Liver (tissue), 9 donors: ENCODE results near the gene F7. TPM values are rescaled to one million over a fixed set of nuclear protein-coding genes. Genes with fewer than 3 reads are reported as not detected.

Source experiments
- DNase-seq: peaks from one replicate; pipeline ENCODE4 v3.0.0-alpha.2; 2017; ENCODE audit warnings: low spot score
- H3K27ac ChIP-seq, 2 donors: one replicate each; pipeline ENCODE4 v1.7.0; 2013; ENCODE audit warnings: inconsistent platforms in 2 of 2, low read length in 2 of 2, control low read depth in 1 of 2, low read depth in 1 of 2, mild to moderate bottlenecking in 1 of 2
- H3K27me3 ChIP-seq, 4 donors: one replicate each; pipeline versions ENCODE4 v1.6.1 to v1.7.0; 2013; ENCODE audit warnings: low read length in 3 of 4, inconsistent platforms in 1 of 4, mild to moderate bottlenecking in 1 of 4, moderate library complexity in 1 of 4; ENCODE audit not compliant: control insufficient read depth in 4 of 4, insufficient read depth in 4 of 4
- H3K36me3 ChIP-seq, 4 donors: one replicate each; pipeline versions ENCODE4 v1.6.1 to v1.7.0; 2013; ENCODE audit warnings: low read length in 3 of 4, mild to moderate bottlenecking in 3 of 4, low read depth in 1 of 4, moderate library complexity in 1 of 4; ENCODE audit not compliant: control insufficient read depth in 4 of 4, insufficient read depth in 3 of 4
- H3K4me1 ChIP-seq, 4 donors: one replicate each; pipeline versions ENCODE4 v1.6.1 to v1.7.0; 2013; ENCODE audit warnings: low read length in 3 of 4, mild to moderate bottlenecking in 3 of 4, moderate library complexity in 1 of 4; ENCODE audit not compliant: control insufficient read depth in 4 of 4, insufficient read depth in 4 of 4
- H3K4me3 ChIP-seq, 3 donors: one replicate each; pipeline versions ENCODE4 v1.6.1 to v1.7.0; 2013; ENCODE audit warnings: low read length in 3 of 3, control low read depth in 1 of 3, low read depth in 1 of 3, mild to moderate bottlenecking in 1 of 3
- H3K9ac ChIP-seq, 2 donors: one replicate each; pipeline ENCODE4 v1.7.0; 2013; ENCODE audit warnings: low read length in 2 of 2, mild to moderate bottlenecking in 2 of 2, moderate library complexity in 2 of 2, control low read depth in 1 of 2, low read depth in 1 of 2
- H3K9me3 ChIP-seq, 4 donors: one replicate each; pipeline versions ENCODE4 v1.6.1 to v1.7.0; 2013; ENCODE audit warnings: low read length in 3 of 4; ENCODE audit not compliant: control insufficient read depth in 4 of 4
- ATF3 ChIP-seq: IDR thresholded peaks from 2 replicates; pipeline ENCODE4 v1.6.1; 2016; ENCODE audit warnings: antibody characterized with exemption
- EGR1 ChIP-seq, 2 donors: IDR thresholded peaks; 2 replicates each; pipeline ENCODE4 v1.6.1; 2016 to 2018; ENCODE audit warnings: antibody characterized with exemption in 2 of 2, low read depth in 2 of 2
- FOXA1 ChIP-seq: IDR thresholded peaks from 2 replicates; pipeline ENCODE4 v1.6.1; 2016; ENCODE audit warnings: antibody characterized with exemption
- FOXA2 ChIP-seq: IDR thresholded peaks from 2 replicates; pipeline ENCODE4 v1.6.1; 2016; ENCODE audit warnings: antibody characterized with exemption
- GABPA ChIP-seq, 2 donors: IDR thresholded peaks in 1 of 2; conservative IDR thresholded peaks in 1 of 2; 2 replicates each; pipeline ENCODE4 v1.6.1; 2016; ENCODE audit warnings: antibody characterized with exemption in 2 of 2, mild to moderate bottlenecking in 1 of 2, moderate library complexity in 1 of 2
- HNF4A ChIP-seq, 2 donors: conservative IDR thresholded peaks; 2 replicates each; pipeline ENCODE4 v1.6.1; 2016; ENCODE audit warnings: antibody characterized with exemption in 2 of 2, mild to moderate bottlenecking in 2 of 2
- HNF4G ChIP-seq: IDR thresholded peaks from 2 replicates; pipeline ENCODE4 v1.6.1; 2016; ENCODE audit warnings: antibody characterized with exemption
- JUND ChIP-seq, 2 donors: IDR thresholded peaks; 2 replicates each; pipeline ENCODE4 v1.6.1; 2016; ENCODE audit warnings: antibody characterized with exemption in 2 of 2
- NR2F2 ChIP-seq: IDR thresholded peaks from 2 replicates; pipeline ENCODE4 v1.6.1; 2016; ENCODE audit warnings: antibody characterized with exemption
- RAD21 ChIP-seq, 2 donors: IDR thresholded peaks; 2 replicates each; pipeline ENCODE4 v1.6.1; 2016; ENCODE audit warnings: antibody characterized with exemption in 2 of 2, mild to moderate bottlenecking in 2 of 2
- REST ChIP-seq: IDR thresholded peaks from 2 replicates; pipeline ENCODE4 v1.6.1; 2016; ENCODE audit warnings: antibody characterized with exemption, mild to moderate bottlenecking
- RXRA ChIP-seq, 2 donors: IDR thresholded peaks; 2 replicates each; pipeline ENCODE4 v1.6.1; 2017 to 2018; ENCODE audit warnings: antibody characterized with exemption in 2 of 2, mild to moderate bottlenecking in 1 of 2
- SP1 ChIP-seq: IDR thresholded peaks from 2 replicates; pipeline ENCODE4 v1.6.1; 2018; ENCODE audit warnings: antibody characterized with exemption, mild to moderate bottlenecking
- TAF1 ChIP-seq: conservative IDR thresholded peaks from 2 replicates; pipeline ENCODE4 v1.6.1; 2016; ENCODE audit warnings: antibody characterized with exemption, mild to moderate bottlenecking
- YY1 ChIP-seq: IDR thresholded peaks from 2 replicates; pipeline ENCODE4 v1.6.1; 2016; ENCODE audit warnings: antibody characterized with exemption, mild to moderate bottlenecking
- WGBS: extraction: QIAGEN DNeasy Blood & Tissue Kit; methylation state at CpG from one replicate; pipeline ENCODE4 v1.1.7; 2013; 5-methylcytosine and 5-hydroxymethylcytosine counted together
- polyA plus RNA-seq, 2 donors: library from polyadenylated mRNA; stranded (reverse) in 1 of 2; unstranded in 1 of 2; fragments of 200-250 nt in 1 of 2; fragments of >200 nt in 1 of 2; fragmentation: Nextera tagmentation in 1 of 2; extraction: Ambion mirVana in 1 of 2; gene quantifications; one replicate each; pipeline versions ENCODE4 v1.2.1 to v1.2.3, GENCODE V29; 2013 to 2015
- total RNA-seq, 2 donors: library from RNA; depleted of rRNA; stranded (reverse); fragments of >200 nt; gene quantifications; one replicate each; pipeline ENCODE4 v1.2.3, GENCODE V29; 2014
- TF ChIP-seq, protein P1 (sequence below): fragments of 150-350 bp; IDR thresholded peaks from 2 replicates; pipeline ENCODE4 v1.5.1; 2017; ENCODE audit warnings: improper control_type of control experiment, low read depth, low read length; ENCODE audit not compliant: missing input control
- TF ChIP-seq, protein P2 (sequence below): IDR thresholded peaks from 2 replicates; pipeline ENCODE4 v1.6.1; 2016; ENCODE audit warnings: antibody characterized with exemption
- TF ChIP-seq, protein P3 (sequence below): IDR thresholded peaks from 2 replicates; pipeline ENCODE4 v1.6.1; 2016; ENCODE audit warnings: antibody characterized with exemption
- donor health status: healthy.
- donor health status: healthy.
- donor health status: healthy.
- donor health status: healthy.
- donor health status: healthy.

The F7 gene
- total and polyA plus RNA-seq, 4 donors = 46.6 to 92.6 (median 66.2) TPM

- no peak for TF ChIP-seq NR2F2
- no peak for TF ChIP-seq TAF1
- no peak for TF ChIP-seq FOXA2
- no peak for TF ChIP-seq HNF4A (conservative IDR thresholded peaks at IDR 0.05)
- no peak for TF ChIP-seq HNF4G
- H3K4me1 ChIP-seq = peaks cover 0 to 8% (median 2%) of the 10 kb centered on the region in 4 donors
- no peak overlapping the region for H3K9ac ChIP-seq
- DNase-seq = no peak
- H3K9me3 ChIP-seq = no peaks in the 10 kb centered on the region
- no peaks in the 10 kb centered on the region for H3K27me3 ChIP-seq
- no peak overlapping the region for H3K4me3 ChIP-seq
- no peak overlapping the region for H3K27ac ChIP-seq
- WGBS = 85% methylated on average over 12 of the region's 12 CpGs
- peaks cover 0 to 20% (median 9%) of the 10 kb centered on the region in 4 donors for H3K36me3 ChIP-seq
These were observed 58.9 kb downstream of the F7 start for GRCh38 chr13:113164492-113164891.

GRCh38 chr13:113166266-113166665 is 60.7 kb downstream of the F7 start:
- no peak overlapping the region for H3K4me3 ChIP-seq
- TF ChIP-seq RAD21 (IDR thresholded peaks at IDR 0.05) (no peak), RXRA (IDR thresholded peaks at IDR 0.05) (no peak), NR2F2 (no peak), JUND (IDR thresholded peaks at IDR 0.05) (no peak), EGR1 (IDR thresholded peaks at IDR 0.05; ENCODE audit: low read depth in 2 of 2) (no peak), REST (no peak), SP1 (no peak), TAF1 (no peak), HNF4G (no peak), YY1 (no peak), FOXA1 (no peak), GABPA (IDR thresholded peaks at IDR 0.05 in 1 of 2, conservative IDR thresholded peaks at IDR 0.05 in 1 of 2) (no peak), FOXA2 (no peak), ATF3 (no peak), HNF4A (conservative IDR thresholded peaks at IDR 0.05) (no peak)
- TF ChIP-seq, protein P1, sequence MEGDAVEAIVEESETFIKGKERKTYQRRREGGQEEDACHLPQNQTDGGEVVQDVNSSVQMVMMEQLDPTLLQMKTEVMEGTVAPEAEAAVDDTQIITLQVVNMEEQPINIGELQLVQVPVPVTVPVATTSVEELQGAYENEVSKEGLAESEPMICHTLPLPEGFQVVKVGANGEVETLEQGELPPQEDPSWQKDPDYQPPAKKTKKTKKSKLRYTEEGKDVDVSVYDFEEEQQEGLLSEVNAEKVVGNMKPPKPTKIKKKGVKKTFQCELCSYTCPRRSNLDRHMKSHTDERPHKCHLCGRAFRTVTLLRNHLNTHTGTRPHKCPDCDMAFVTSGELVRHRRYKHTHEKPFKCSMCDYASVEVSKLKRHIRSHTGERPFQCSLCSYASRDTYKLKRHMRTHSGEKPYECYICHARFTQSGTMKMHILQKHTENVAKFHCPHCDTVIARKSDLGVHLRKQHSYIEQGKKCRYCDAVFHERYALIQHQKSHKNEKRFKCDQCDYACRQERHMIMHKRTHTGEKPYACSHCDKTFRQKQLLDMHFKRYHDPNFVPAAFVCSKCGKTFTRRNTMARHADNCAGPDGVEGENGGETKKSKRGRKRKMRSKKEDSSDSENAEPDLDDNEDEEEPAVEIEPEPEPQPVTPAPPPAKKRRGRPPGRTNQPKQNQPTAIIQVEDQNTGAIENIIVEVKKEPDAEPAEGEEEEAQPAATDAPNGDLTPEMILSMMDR = no peak
- TF ChIP-seq, protein P2, sequence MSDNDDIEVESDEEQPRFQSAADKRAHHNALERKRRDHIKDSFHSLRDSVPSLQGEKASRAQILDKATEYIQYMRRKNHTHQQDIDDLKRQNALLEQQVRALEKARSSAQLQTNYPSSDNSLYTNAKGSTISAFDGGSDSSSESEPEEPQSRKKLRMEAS = no peak
- TF ChIP-seq, protein P3, sequence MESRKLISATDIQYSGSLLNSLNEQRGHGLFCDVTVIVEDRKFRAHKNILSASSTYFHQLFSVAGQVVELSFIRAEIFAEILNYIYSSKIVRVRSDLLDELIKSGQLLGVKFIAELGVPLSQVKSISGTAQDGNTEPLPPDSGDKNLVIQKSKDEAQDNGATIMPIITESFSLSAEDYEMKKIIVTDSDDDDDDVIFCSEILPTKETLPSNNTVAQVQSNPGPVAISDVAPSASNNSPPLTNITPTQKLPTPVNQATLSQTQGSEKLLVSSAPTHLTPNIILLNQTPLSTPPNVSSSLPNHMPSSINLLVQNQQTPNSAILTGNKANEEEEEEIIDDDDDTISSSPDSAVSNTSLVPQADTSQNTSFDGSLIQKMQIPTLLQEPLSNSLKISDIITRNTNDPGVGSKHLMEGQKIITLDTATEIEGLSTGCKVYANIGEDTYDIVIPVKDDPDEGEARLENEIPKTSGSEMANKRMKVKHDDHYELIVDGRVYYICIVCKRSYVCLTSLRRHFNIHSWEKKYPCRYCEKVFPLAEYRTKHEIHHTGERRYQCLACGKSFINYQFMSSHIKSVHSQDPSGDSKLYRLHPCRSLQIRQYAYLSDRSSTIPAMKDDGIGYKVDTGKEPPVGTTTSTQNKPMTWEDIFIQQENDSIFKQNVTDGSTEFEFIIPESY = no peak
- H3K9ac ChIP-seq = no peak overlapping the region
- no peaks in the 10 kb centered on the region for H3K9me3 ChIP-seq
- H3K27me3 ChIP-seq = no peaks in the 10 kb centered on the region
- H3K27ac ChIP-seq = no peak overlapping the region
- H3K4me1 ChIP-seq = peaks cover 0 to 6% (median 3%) of the 10 kb centered on the region in 4 donors
- peaks cover 0 to 25% (median 7%) of the 10 kb centered on the region in 4 donors for H3K36me3 ChIP-seq
- 88% methylated on average over 10 of the region's 10 CpGs for whole genome bisulfite sequencing
- DNase-seq = no peak
